ENCODE measurements around the gene RAB25. TPM values are rescaled to one million over a fixed set of nuclear protein-coding genes. Genes with fewer than 3 reads are reported as not detected.

Gene RAB25
- total and polyA plus RNA-seq, 2 of the 13 experiments (the other 11 are each of a cell fraction or from before 2014, with no cell fraction given): 0.20 to 0.22 TPM

DNA sequence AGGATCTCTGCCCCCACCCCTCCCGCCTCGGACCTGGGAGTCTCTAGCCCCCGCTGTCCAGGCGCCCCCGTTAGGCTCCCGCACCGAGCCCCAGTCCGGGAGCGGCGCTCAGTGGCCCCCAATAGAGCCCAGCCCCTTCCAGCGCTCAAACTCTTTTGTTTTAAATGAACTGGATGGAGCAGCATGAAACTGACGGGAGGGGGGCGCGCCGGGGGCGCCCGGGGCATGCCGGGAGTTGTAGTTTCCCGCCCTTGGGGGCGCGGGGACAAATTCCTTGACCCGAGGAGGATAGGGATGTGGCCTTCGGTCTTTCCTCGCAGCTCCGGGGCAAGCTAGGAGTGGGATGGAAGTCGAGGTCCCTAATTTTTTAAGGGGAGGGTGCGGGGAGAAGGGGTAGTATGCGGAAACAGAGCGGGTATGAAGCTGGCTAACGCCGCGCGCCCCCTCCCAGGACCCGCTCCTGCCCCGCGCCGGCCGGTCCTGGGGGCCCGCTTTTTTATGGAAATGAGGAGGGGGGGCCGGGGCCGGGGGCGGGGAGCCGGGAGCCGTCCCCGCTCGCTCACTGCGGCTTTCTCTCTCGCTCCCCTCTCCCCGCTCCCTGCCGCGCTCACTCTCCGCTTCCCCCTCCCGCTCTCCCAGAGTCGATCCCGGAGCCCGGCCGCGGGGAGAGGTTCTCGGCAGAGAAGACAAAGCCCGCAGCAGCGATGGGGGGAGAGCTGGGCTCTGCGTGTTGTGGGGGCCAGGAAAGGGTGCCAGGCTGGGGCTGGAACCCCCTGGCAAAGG, 21.5 kb downstream of the RAB25 start, which contains the start of gene MEX3A (continued):
- TF ChIP-seq ETV6 (CRISPR knock-in tag; conservative IDR thresholded peaks at IDR 0.05) (no peak), REPIN1 (CRISPR knock-in tag; IDR thresholded peaks at IDR 0.05; ENCODE audit: borderline replicate concordance, low read depth) (no peak), ZNF564 (CRISPR knock-in tag; IDR thresholded peaks at IDR 0.05) (0 out of 2 replicates have a peak, but pooled peaks have one; percentile 5), KIAA2018 (CRISPR knock-in tag; IDR thresholded peaks at IDR 0.05; ENCODE audit: borderline replicate concordance) (no peak), HOXD1 (CRISPR knock-in tag; IDR thresholded peaks at IDR 0.05) (no peak), ZMYM4 (CRISPR knock-in tag; IDR thresholded peaks at IDR 0.05) (no peak), TAF1 (CRISPR knock-in tag; IDR thresholded peaks at IDR 0.05) (no peak), RXRA (CRISPR knock-in tag; IDR thresholded peaks at IDR 0.05) (no peak; the same call in 1 of the 2 replicates), ZBTB39 (CRISPR knock-in tag; IDR thresholded peaks at IDR 0.05) (no peak), ZNF768 (CRISPR knock-in tag; IDR thresholded peaks at IDR 0.05) (no peak), HNRNPH1 (optimal IDR thresholded peaks at IDR 0.05; ENCODE audit: low read depth, low read length) (no peak), PITX1 (CRISPR knock-in tag; IDR thresholded peaks at IDR 0.05) (no peak), ESRRA (CRISPR knock-in tag; IDR thresholded peaks at IDR 0.05; ENCODE audit: low read depth) (0 out of 2 replicates have a peak, but pooled peaks have one; percentile 33), ZNF205 (CRISPR knock-in tag; IDR thresholded peaks at IDR 0.05) (no peak), NR3C1 (CRISPR knock-in tag; IDR thresholded peaks at IDR 0.05) (no peak), MED13 (CRISPR knock-in tag; IDR thresholded peaks at IDR 0.05) (no peak)
- TF ChIP-seq, protein P1, sequence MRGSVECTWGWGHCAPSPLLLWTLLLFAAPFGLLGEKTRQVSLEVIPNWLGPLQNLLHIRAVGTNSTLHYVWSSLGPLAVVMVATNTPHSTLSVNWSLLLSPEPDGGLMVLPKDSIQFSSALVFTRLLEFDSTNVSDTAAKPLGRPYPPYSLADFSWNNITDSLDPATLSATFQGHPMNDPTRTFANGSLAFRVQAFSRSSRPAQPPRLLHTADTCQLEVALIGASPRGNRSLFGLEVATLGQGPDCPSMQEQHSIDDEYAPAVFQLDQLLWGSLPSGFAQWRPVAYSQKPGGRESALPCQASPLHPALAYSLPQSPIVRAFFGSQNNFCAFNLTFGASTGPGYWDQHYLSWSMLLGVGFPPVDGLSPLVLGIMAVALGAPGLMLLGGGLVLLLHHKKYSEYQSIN (CRISPR knock-in tag; IDR thresholded peaks at IDR 0.05; ENCODE audit: borderline replicate concordance): no peak
